ENCODE results near the gene DDA1. TPM values are rescaled to one million over a fixed set of nuclear protein-coding genes. Genes with fewer than 3 reads are reported as not detected.

DDA1 gene
- total RNA-seq, 4 donors from 2014 or later = 4.6 to 23.5 (median 9.5) TPM

DNA sequence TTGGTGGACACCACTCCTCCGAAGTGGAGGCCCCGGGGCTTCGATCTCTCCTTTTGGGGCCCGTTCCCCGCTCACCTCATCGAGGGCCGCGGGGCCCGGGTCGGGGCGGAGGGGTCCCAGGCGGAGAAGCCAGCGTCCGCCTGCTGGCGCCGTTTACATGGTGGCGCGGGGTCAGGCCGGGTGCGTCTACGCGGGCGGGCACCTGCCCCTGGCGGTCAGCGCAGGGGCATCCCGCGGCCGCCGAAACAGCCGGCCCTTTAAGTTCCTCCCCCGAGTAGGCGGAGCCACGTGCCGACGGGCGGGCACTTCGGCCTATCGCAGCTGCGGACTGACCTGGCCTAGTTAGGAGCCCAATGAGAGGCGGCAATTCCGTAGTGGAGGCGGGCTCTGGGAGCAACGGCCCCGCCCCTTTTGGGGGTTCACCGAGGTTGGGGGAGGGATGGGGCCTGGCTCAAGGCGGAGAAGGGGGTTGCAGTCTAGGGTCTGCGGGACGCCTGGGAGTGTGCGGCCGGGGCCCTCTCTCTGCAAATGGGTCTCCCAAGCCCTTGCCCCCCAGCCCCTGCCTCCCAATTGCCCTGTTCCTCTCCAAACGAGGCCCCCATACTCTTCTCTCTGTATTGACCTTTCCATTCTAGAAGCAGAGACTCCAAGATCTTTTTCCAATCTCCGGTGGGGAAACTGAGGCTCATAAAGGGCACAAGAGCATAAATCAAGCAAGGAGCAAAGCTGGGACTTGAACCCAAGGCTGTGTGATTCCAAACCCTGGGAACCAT, 6.0 kb upstream of the DDA1 start, which contains the start of gene ABHD8:
Gene ABHD8 (minus strand): TSS at position 259 of the 773 bp plus-strand sequence. CDS start 1,809 bp downstream, outside the sequence.
- TF ChIP-seq, protein P1, sequence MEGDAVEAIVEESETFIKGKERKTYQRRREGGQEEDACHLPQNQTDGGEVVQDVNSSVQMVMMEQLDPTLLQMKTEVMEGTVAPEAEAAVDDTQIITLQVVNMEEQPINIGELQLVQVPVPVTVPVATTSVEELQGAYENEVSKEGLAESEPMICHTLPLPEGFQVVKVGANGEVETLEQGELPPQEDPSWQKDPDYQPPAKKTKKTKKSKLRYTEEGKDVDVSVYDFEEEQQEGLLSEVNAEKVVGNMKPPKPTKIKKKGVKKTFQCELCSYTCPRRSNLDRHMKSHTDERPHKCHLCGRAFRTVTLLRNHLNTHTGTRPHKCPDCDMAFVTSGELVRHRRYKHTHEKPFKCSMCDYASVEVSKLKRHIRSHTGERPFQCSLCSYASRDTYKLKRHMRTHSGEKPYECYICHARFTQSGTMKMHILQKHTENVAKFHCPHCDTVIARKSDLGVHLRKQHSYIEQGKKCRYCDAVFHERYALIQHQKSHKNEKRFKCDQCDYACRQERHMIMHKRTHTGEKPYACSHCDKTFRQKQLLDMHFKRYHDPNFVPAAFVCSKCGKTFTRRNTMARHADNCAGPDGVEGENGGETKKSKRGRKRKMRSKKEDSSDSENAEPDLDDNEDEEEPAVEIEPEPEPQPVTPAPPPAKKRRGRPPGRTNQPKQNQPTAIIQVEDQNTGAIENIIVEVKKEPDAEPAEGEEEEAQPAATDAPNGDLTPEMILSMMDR (IDR thresholded peaks at IDR 0.05; ENCODE audit: low read depth) = no peak

DNA sequence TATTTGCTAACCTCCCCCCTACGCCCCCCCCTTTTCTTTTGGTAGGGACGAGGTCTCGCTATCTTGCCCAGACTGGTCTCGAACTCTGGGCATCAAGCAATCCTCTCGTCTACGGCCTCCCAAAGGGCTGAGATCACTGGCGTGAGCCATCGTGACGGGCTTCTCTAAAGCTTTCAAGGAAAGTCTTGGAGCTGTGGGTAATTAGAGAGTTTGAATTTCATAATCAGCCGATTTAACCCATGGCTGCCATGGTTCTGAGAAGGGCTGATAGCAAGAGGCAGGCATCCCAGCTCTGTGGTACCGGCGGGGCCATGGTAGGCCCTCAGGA, 5.5 kb upstream of the DDA1 start:
- TF ChIP-seq, protein P1 (IDR thresholded peaks at IDR 0.05; ENCODE audit: low read depth) = no peak

DNA sequence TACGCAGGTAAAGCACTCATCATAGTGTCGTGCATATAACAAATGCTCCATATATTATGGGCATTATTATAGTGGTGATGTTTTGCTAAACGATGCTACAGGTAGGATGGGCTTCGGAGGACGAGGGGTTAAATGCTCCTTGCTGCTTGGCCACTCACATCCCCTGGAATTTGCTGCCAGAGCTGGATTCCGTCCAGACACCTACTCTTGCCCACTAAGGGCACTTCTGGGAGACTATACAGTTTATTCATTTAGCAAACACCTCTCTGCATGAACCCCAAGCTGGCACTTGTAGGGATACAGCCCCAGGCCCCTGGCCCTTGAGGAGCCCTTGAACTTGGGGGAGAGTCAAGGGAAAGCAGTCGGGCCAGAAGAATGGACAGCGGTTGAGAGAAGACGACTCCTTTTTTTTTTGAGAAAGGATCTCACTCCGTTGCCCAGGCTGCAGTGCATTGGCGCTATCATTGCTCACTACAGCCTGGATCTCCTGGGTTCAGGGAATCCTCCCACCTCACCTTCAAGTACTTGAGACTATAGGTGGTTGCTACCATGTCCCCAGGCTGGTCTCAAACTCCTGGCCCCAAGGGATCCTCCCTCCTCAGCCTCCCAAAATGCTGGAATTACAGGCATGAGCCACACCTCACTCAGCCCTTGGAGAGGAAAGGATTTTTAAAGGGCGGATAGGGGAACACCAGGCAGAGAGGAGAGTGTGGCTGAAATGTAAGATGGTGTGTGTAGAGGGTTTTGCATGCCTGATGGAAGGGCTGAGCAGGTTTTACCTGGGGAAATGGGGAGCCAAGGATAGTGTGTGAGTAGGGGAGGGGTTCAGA, 4.8 kb upstream of the DDA1 start:
- TF ChIP-seq, protein P1 (IDR thresholded peaks at IDR 0.05; ENCODE audit: low read depth) = no peak

DNA sequence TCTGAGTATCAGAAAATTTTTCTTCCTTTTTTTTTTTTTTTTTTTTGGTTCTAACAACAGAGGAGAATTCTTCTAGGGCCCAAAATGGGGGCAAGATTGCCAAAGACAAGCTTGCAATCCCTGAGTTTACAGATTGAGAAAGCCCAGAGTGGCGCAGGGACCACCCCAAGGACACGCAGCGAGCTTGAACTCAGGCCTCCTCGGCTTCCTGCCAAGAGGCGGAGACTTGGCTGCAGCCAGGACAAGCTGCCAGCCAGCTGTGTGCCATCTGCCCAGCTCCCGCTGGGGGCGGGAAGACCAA, 4.2 kb upstream of the DDA1 start:
- TF ChIP-seq, protein P1 (IDR thresholded peaks at IDR 0.05; ENCODE audit: low read depth) = no peak

DNA sequence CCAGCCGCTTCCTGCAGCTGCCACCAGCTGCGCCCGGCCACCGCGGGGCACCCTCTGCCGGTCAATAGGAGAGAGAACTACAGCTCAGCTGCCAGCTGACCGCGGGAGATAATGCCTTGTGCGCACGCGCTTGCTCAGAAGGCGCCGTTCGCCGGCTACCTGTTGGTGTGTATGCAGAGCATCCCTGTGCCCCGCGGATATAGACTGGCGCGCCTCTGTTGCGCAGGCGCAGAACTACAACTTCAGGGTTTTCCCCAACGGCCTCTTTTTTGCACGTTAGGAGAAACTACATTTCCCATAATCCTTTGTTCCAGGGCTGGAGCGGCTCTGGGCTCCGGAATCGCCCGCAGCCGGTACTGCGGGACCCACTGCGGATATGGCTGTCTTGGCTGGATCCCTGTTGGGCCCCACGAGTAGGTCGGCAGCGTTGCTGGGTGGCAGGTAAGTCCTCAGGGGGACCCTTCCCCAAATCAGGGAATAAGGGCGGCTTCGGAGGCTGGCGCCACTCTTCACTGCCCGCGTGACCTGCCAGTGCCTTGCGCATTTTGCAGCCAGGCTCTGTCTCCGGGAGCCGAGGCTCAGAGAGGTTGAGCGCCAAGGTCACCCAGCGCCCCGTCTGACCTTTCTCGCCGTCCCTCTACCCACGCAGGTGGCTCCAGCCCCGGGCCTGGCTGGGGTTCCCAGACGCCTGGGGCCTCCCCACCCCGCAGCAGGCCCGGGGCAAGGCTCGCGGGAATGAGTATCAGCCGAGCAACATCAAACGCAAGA, 3.7 kb upstream of the DDA1 start, which contains the start of gene MRPL34:
Gene MRPL34 (plus strand): TSS at position 356 of the 768 bp plus-strand sequence. CDS start 21 bp downstream, at position 377.
- TF ChIP-seq, protein P1 (IDR thresholded peaks at IDR 0.05; ENCODE audit: low read depth) = no peak

DNA sequence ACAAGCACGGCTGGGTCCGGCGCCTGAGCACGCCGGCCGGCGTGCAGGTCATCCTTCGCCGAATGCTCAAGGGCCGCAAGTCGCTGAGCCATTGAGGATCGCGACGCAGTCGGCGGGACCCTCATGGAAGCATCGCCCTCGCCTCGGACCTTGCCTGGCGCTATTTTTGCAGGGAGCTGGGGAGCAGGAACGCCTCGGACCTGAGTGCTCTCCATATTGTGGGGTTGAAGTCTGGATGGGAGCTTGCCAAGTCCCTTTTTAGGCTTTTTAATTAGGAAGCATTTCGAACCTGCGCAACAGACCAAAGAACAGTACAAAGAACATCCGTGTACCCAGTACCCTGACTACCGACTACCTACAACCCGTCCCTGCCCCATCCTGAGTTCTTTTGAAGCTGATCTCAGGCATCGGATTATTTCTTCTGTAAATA, 3.1 kb upstream of the DDA1 start:
- TF ChIP-seq, protein P1 (IDR thresholded peaks at IDR 0.05; ENCODE audit: low read depth) = no peak

Measured in subcutaneous adipose tissue (tissue), 4 donors.